NCI-H2107 treated with DMSO at 0.1 percent for 48 hours (cell line): ENCODE measurements around the gene TSPYL6.

Experiments
- DNase-seq: peaks from one replicate; lab custom pipeline; 2025; ENCODE audit not compliant: unreplicated experiment; lab: John Stamatoyannopoulos, UW

Gene TSPYL6

DNA sequence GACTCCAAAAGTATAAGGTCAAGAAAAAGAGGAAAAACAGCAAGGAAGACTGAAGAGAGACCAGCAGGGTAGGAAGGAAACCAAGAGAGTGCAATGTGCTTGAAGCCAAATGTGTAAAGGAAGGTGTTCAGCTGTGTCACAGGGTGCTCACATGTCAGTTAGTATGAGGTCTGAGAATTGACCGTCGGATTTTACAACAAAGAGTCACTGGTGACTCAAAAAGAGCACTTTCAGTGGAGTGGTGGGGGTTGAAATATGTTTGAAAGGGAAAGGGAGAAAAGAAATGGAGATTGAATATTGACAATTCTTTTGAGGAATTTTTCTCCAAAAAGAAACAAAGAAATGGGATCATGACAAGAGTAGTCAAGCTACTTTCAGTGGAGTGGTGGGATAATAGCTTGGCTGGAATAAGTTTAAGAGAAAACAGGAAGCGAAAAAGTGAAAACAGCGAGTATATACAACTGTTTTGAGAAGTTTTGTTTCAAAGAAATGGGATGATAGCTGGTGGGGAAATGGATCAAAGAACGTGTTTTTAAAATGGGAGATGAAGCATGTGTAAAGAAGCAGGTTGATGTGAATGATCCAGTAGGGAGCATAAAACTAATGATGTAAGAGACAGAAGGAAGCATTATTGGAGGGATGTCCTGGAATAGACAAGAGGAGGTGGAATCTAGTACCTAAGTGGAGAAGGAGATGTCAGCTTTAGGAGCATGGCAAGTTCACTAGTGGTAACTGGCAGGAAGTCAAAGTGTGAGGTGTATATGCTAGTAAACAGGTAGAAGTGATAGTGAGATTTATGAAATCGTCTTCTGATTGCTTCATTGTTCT, 3.6 kb upstream of the TSPYL6 start:
- no peak for DNase-seq

DNA sequence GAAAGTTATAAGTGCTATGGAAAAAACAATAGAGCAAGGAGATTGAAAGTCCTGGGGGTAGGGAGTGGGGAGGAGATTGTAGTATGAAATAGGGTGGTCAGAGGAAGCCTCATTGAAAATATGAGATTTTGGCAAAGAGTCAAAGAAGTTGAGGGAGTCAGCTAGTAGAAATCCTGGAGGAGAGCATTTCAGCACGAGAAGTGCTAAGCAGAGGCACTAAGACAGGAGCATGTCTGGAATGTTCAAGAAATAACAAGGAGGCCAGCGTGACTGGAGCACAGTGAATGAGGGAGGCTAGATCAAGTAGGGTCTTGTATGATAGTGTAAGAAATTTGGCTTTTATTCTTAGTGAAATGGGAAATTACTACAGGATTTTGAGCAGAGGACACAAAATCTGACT, 2.1 kb upstream of the TSPYL6 start:
- no peak for DNase-seq

DNA sequence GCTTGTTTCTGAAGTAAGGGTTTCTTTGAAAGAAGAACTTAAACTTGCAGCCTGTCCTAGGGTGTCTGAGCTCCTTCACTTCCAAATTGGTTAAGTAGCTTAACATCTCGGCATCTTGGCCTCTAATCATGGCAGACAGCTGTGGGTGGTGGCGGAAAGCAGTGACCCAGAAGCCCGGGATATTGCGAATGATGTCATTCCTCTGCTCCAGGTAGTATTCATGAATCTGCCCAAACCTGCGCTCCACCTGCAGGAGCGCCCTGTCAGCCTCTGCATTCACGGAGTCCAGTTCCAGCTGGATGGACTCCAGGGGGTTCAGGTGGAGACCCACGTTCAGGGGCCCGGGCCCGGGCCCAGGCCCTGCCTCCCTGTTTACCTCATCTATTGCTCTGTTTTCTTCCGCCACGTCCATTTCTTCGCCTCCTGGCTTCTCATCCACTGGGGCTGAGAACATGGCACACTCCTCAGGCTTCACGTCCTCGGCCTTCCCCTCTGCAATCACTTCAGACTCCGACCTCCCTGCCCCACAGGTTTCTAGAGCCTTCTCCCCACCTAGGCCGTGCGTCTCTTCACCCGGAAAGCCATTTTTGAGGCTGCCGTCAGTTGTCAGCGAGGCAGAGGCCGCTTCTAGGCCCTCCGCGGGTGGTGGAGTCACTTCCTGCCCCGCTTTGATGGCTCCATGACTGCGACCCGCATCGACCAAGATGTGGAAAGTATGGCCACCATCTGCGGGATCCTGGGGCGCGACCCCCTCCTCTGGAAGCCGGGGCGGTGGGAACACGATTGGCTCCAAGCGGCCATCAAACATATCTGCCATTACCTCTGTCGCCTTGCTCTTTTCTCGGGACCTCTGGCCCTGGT, 569 bp downstream of the TSPYL6 start:
- DNase-seq: no peak

DNA sequence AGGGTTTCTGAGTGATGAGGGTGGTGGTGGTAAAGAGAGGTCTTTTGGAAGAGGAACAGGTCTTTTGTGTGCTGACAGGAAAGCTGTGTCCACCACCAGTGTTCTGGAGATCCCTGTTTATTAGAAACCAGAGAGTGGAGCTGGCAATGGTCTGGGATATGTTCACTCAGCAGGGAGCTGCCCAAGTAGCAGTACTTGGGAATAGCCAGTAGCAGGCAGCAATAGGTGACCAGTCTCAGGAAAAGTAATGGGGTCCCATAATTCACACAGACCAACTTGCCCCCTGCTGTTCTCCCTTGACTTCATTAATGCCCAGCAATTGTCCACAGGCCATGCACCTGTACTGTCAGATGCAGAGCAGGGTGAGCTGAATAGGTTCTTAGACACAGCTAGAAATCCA, 1.8 kb downstream of the TSPYL6 start:
- no peak for DNase-seq

DNA sequence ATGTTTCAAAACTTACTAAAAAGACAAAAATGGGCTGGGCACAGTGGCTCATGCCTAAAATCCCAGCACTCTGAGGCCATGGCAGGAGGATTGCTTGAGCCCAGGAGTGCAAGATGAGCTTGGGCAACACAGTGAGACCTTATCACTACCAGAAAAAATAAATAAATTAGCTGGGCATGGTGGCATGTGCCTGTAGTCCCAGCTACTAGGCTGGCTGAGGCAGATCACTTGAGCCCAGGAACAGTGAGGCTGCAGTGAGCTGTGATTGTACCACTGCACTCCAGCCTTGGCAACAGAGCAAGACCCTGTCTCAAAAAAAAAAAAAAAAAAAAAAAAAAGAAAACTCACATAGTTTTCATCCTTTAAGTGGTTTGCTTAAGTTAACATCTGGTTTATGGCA, 6.4 kb downstream of the TSPYL6 start:
- DNase-seq: no peak

DNA sequence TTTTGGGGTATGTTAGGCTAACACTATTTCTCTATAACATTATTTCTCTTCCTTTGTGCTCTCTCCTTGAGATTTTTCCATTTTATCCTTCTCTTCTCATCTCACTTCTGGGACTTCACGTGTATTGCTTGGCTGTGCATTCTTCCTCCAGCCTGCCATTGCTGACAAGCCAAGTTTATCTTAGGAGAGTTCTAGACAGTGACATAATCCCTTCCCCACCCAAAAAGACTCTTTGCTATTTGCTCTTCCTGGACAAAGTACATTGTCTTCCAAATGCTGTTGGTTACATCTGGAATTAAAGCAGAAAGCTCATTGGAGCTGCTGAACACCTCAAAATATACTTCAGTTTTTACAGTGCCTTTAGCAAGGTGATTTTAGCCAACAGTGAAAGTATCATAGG, 8.9 kb downstream of the TSPYL6 start:
- DNase-seq: no peak

DNA sequence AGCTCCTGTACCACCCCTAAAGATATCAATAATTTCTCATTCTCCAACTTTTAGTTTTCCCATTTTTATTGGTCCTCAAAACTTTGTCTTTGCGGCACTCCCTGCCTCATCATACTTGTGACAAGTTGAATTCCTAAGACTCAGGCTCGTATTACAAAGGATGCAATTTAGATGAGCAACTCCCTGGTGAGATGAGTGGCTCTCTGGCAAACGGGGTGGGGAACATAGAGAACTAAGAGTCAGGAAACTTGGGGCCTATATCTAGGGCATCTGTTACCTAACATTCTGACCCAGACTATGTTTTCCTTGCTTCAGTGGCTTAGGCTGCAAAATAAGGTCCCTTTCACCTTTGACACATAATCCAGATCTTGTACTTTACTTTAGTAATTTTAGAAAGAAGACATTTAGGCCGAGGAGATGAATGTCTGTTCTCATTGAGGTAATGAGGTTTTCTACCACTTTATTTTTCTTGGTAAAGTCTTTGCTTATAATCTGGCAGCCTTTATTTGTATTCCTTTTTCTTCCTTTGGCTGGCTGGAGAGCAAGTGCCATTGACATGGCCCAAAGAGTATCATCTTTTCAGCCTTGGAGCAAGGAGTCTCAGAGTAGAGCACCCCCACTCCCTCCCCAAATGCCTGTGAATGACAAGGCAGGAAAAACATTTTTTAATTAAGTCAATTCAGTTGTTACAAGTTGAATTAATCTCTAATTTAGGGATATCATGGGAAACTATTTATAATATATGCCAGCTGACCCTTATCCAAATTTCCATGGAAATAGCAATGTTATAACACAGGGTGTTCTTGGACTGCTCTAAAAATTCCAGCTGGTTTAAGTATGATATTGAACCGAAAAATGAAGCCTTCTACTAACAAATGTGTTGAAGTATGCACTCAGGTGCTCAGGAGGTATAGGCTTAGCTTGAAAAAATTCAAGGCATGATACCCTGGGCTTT, 15.2 kb downstream of the TSPYL6 start:
- no peak for DNase-seq

DNA sequence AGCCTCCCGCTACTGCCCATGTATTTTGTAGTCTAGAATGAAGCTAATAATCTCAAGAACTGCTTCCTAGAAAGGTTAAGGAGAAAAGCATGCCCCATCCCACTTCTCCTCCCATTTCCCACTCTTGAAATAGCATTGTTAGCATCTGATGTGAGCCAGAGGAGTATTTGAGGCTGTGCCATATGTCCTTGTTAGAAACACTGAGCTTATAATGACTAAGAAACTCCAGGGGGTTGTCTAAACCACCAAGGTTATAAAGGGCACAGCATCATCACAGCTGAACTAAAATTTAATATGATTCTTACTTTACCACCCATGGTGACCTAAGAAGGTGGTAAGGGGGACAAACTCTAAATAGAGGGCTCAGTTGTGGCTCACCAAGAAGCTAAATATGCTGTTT, 16.6 kb downstream of the TSPYL6 start:
- DNase-seq: no peak

DNA sequence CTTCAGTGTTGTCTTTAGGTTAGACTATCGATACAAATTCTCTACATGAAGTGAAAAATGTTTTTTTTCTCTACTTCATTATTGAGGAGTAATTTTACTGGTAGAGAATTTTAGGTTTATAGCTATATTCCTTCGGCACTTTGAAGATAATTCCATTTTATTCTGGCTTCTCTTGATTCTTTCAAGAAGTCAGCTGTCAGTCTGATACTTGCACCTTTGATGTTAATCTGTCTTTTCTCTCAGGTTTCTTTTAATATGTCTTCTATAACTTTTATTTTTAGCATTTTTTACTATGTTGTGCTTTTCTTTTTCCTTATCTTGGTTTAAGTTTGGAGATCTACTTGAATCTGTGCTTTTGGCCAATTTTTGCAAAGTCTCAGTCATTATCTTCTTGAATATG, 18.6 kb downstream of the TSPYL6 start:
- DNase-seq: no peak

DNA sequence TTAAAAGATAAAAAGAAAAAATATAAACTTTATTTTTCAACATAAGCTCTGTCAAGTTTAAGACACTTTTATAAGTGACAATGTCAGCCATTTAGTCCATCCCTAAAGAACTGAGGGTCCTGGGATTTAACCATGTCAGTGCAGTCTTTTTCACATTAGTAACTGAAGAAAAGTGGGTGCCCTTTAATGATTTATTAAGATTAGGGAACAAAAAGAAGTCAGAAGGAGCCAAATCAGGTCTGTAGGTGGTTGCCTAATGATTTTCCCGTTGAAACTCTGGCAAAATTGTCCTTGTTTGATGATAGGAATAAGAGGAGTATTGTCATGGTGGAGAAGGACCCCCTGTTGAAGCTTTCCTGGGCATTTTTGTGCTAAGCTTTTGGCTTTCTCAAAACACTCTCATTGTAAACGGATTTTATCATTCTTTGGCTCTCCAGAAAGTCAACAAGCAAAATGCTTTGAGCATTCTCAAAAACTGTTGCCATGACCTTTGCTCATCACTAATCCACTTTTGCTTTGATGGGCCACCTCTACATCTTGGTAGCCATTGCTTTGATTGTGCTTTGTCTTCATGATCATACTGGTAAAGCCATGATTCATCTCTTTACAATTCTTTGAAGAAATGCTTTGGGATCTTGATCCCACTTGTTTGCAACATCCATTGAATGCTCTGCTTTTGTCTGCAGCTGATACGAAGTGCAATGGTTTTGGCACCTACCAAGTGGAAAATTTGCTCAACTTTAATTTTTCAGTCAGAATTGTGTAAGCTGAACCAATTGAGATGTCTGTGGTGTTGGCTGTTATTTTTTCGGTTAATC, 22.0 kb downstream of the TSPYL6 start:
- DNase-seq: no peak

DNA sequence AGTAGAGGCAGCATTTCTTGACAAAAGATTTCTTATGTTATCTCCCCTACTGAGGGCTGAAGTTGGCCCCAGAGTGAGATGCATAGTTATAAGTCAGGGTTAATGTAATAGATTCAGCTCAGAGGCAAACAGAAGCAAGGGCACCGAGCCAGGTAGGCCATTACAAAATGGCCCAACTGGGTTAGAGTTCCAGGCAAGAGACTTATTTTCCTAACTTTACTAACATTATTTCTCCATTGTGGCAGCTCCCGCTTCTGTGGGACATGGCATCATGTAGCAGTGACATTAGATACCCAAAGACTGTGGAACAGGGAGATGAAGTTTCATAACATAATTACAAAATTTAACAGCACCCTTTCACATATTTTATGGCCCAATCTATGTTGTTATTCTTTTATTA, 27.1 kb downstream of the TSPYL6 start:
- DNase-seq: no peak

DNA sequence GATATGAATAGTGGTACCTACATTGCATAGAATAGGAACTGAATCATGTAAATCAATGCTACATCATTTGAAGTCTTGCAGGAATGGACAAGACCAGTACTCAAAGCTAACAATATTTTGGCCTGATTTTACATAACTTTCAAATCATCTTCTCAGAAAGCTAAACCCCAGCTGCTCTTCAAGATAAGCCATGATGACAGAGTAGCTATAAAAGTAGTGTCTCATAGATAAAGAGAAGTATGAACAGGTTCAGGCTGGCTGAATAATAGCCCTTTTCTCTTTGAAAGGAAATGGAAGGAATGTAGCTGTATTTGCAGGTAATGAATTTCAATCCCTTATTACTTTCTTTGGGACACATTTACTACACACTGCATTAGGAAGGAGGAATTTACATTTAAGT, 28.2 kb downstream of the TSPYL6 start:
- no peak for DNase-seq

DNA sequence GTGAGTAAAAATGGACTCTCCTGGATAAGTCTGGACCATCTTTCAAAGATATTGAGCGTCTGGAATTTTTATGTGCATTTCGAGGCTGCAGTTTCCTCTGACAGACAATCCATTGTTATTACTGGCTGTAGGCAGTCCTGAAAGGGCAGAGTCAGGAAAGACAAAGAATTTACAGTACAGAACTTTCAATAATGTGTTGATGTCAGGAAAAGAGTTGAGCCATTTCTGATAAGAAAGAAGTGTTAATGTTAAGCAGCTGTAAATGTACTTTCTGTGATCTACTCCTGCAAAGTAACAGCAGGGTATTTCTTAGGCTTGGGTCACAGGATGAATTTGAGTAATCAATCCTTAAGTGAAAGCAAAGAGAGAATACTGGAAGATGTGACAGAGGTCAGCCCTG, 29.8 kb downstream of the TSPYL6 start:
- DNase-seq: no peak

DNA sequence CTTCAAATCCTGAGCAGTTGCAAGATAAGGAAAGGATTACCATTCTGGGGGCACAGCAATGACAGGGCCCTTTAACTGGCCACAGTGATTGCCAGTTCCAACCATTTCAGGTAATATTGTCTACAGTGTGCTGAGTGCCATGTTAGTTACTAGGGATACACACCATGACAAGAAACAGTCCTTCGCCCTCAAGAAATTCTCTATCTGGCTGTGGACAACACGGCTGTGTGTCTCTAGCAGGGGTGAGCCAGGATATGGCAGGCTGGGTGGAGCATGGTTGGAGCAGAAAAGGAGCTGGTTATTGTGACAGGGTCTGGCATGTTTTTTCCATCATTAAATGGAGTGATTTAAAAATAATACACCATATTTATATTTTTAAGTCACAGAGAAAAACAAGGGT, 31.0 kb downstream of the TSPYL6 start:
- no peak for DNase-seq

DNA sequence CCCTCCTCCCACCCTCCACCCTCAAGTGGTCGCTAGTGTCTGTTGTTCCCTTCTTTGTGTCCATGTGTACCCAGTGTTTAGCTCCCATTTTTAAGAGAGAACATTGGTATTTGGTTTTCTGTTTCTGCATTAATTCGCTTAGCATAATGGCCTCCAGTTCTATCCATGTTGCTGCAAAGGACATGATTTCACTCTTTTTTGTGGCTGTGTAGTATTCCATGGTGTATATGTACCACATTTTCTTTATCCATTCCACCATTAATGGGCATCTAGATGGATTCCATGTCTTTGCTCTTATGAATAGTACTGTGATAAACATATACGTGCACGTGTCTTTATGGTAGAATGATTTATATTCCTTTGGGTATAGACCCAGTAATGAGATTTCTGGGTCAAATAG, 42.9 kb downstream of the TSPYL6 start:
- no peak for DNase-seq

DNA sequence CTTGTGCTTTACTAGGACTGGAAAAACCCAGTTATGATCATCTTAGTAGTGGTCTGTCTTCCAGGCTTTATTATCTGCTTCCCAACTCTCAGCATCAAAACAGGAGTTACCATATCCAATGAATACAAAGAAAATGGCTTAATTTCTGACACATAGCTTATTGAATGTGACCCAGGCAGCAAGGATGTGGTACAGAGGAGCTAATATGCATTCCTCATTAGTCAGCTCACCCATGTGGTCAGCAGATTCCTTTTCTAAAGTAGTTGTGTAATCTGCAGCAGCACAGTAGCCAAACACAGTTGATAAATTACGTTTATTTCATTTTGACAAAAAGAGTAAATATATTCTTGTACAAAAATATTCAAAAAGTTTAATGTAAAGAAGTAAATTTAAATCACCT, 43.6 kb downstream of the TSPYL6 start:
- no peak for DNase-seq

DNA sequence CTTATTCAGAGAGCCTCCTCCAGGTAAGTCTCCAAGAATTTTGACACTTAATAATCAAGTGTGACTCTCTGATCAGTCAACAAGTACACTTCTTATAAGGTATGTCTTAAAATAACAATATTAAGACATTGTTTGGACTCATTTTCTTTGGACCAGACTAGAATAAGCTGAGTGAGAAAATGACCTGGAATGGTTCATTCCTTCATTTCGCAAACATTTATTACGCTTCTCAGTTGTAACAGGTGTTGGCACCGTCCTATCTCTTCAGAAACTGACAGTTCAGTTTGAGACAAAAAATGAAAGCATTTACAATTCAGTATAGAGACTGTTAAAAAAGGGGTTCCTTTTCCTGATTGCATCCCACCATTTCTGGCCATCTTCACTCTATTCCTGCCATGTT, 46.6 kb downstream of the TSPYL6 start:
- DNase-seq: no peak

DNA sequence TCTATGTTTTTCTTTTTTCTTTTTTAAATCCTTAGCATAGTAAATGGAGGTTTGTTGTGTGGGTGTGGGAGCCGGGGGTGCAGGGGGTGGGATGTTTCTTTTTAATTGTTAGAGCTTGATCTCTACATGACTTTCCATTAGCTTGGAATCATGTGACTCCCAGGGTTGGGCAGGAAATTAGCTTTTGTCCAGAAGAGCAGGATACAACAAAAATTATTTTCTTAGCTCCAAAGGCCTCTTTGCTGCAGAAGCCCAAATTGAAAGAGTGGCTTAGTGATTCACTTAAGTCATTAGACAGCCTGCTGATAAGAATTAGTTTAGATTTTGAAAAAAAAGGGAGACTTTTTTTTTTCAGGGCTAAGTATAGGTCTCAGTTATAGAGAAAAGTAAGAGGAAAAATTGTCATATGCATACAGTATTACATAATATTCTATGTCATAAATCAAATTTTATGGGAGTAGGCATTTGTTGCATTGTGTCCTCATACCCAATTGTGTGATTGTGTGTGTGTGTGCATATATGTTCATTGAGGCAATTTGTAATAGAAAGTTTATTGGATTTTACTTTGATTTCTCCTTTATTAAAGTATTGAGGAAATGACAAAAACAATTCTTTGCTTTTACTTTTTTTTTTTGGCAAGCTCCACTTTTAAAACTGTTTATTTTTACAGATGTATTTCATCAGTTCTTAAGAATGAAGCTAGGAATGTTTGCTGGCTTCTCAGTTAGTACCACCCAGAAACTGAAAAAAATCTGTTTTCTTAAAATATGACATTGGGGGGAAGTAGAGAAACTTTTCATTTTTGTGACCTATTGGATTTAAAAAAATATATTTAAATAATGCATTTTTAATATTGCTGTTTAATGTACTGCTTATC, 47.4 kb downstream of the TSPYL6 start:
- no peak for DNase-seq

DNA sequence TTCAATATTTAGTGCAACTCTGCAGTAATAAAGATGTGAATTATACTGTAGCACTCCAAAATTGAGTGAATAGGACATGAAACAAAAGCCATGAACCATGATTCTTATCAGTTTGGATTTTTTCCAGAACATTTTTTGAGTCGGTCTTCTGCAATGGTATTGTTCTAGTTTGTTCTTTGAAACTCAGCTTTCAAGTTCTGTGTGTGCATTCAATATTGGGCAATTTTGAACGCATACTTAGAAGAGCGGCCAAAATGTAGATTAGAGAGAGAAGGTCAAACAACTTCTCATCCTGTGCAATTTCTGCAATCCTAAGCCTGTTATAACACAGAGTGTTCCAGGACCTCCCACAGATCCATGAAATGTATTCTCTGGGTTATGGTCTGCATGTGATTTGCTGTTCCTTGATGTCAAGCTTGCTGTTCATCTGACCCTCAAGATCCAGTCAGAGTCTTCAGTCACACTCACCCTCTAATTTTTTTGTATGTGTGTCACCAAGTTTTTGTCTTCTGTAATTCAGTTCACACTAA, 48.3 kb downstream of the TSPYL6 start:
- no peak for DNase-seq
